Activated naive CD8-positive, alpha-beta T cell treated with anti-CD3 and anti-CD28 coated beads, Interleukin-2, amount 10 ng/mL, durations not matched to agents 7 days and 5 days (primary cell): ENCODE measurements around the gene TRAP1. TPM values are rescaled to one million over a fixed set of nuclear protein-coding genes. Genes with fewer than 3 reads are reported as not detected.

Experiments
- ATAC-seq: fragments of 150-1000 bp; cut with Tn5 transposase; one replicate; pipeline ENCODE4 v1.10.0; 2021; ENCODE audit warnings: low read depth, moderate library complexity
- POLR2A ChIA-PET: fragments of 350-600 bp; sonication (Branson Sonifier 250); formaldehyde crosslinking; loops from one replicate; lab custom pipeline; 2021; ENCODE audit warnings: antibody characterized with exemption; lab: Charles Lee
- DNase-seq: peaks from one replicate; pipeline ENCODE4 v3.0.0; 2021
- H3K27ac Mint-ChIP-seq: one replicate; pipeline ENCODE4 v1.8.0; 2022; ENCODE audit warnings: mild to moderate bottlenecking, mixed read lengths
- H3K27me3 Mint-ChIP-seq: one replicate; pipeline ENCODE4 v1.8.0; 2022; ENCODE audit warnings: mild to moderate bottlenecking, moderate library complexity, mixed read lengths
- H3K36me3 Mint-ChIP-seq: one replicate; pipeline ENCODE4 v1.8.0; 2021; ENCODE audit warnings: mild to moderate bottlenecking, mixed read lengths
- H3K4me1 Mint-ChIP-seq: one replicate; pipeline ENCODE4 v1.8.0; 2021; ENCODE audit warnings: mixed read lengths
- H3K4me3 Mint-ChIP-seq: one replicate; pipeline ENCODE4 v1.8.0; 2022; ENCODE audit warnings: mild to moderate bottlenecking, moderate library complexity, mixed read lengths
- H3K9me3 Mint-ChIP-seq: one replicate; pipeline ENCODE4 v1.8.0; 2021; ENCODE audit warnings: mixed read lengths
- total RNA-seq, 2 experiments: library from RNA; stranded (reverse); gene quantifications; one replicate each; pipeline ENCODE4 v1.2.3, GENCODE V29; 2021

The TRAP1 gene
- total RNA-seq, 2 experiments from 2014 or later: 116 to 121 TPM

GRCh38 chr16:3731126-3731935, 14.0 kb upstream of the TRAP1 start:
- Mint-ChIP-seq H3K27ac (no peak overlapping the region), H3K4me1 (peaks cover 2% of the 10 kb centered on the region), H3K4me3 (no peak overlapping the region), H3K9me3 (no peaks in the 10 kb centered on the region), H3K27me3 (no peaks in the 10 kb centered on the region), H3K36me3 (peaks cover 26% of the 10 kb centered on the region)
- POLR2A ChIA-PET: interaction anchor here (1.4 kb wide), 1 partner anchor 14 kb away, joined by 3 read pairs; the partner anchor contains the start of gene TRAP1
- no peak for ATAC-seq
- peak; percentile 20 for DNase-seq

GRCh38 chr16:3730161-3731125, 13.1 kb upstream of the TRAP1 start:
- no peaks in the 10 kb centered on the region for H3K27me3 Mint-ChIP-seq
- peaks cover 20% of the 10 kb centered on the region for H3K36me3 Mint-ChIP-seq
- no peak overlapping the region for H3K4me3 Mint-ChIP-seq
- no peak overlapping the region for H3K27ac Mint-ChIP-seq
- DNase-seq (peak; percentile 19), ATAC-seq (no peak)
- peaks cover 2% of the 10 kb centered on the region for H3K4me1 Mint-ChIP-seq
- POLR2A ChIA-PET: no interaction called here
- H3K9me3 Mint-ChIP-seq: no peaks in the 10 kb centered on the region

GRCh38 chr16:3729161-3730112, 12.1 kb upstream of the TRAP1 start:
- H3K4me3 Mint-ChIP-seq: no peak overlapping the region
- peaks cover 14% of the 10 kb centered on the region for H3K36me3 Mint-ChIP-seq
- ATAC-seq: no peak
- H3K9me3 Mint-ChIP-seq: no peaks in the 10 kb centered on the region
- H3K27me3 Mint-ChIP-seq: no peaks in the 10 kb centered on the region
- DNase-seq: peak; percentile 14
- peaks cover 2% of the 10 kb centered on the region for H3K4me1 Mint-ChIP-seq
- POLR2A ChIA-PET: no interaction called here
- no peak overlapping the region for H3K27ac Mint-ChIP-seq

DNA sequence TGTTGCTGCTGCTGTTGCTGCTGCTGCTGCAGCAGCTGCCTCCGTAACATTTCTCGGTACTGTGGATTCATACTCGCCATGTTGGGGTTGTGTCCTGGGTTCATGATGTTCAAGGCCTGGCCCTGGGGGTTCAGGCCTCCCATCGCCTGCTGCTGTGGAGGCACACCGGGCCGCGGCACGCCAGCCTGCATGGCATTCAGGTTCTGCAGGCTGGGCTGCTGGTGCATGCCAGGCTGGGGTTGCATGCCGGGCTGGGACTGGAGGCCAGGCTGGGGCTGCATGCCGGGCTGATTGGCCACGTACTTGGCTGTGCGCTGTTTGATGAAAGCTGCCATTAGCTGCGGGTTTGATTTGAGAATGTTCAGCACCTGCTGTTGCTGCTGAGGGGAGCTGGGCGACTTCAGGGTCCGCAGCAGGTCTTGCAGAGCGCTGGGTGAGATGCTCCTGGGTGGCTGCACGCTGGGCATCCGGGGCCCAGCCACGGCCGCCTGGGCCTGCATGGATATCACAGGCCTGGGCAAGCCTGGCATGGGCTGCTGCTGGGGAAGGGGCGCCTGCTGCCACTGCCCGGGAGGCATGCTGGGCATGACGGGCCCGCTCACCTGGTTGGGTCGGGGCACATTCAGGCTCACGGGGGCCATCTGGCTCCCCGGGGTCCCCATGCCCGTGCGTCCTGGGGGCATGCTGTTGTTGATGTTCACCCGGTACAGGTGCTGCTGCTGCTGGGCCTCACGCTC, 11.3 kb upstream of the TRAP1 start:
- ATAC-seq: no peak
- H3K4me1 Mint-ChIP-seq: peaks cover 2% of the 10 kb centered on the region
- DNase-seq: no peak
- no peak overlapping the region for H3K4me3 Mint-ChIP-seq
- H3K9me3 Mint-ChIP-seq: no peaks in the 10 kb centered on the region
- peaks cover 9% of the 10 kb centered on the region for H3K36me3 Mint-ChIP-seq
- POLR2A ChIA-PET: no interaction called here
- no peaks in the 10 kb centered on the region for H3K27me3 Mint-ChIP-seq
- H3K27ac Mint-ChIP-seq: no peak overlapping the region

DNA sequence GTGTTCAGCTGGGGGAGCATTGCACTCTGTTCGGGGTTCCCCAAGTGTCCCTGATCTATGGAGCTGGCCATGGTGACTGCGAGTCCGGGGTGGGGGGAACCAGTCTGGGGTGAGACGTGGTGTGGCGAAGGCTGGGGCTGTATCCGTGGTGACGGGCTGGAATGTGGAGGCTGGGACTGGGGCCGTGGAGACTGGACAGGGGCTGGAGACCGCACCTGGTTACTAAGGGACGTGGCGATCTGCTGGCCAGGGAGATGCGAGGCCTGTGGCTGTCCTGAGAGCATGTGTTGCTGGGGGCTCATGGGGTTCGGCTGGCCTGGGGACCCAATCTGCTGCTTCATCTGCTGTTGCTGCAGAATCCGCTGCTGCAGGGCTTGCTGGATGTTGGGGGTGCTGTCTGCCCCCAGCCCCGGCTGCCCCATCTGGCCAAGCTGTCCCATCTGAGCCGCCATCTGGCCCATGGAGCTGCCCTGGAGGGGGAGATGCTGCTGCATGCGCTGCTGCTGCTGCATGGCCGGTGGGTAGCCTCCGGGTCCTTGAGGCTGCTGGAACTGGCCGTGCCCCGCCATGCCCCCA, 10.6 kb upstream of the TRAP1 start:
- Mint-ChIP-seq H3K27me3 (no peaks in the 10 kb centered on the region), H3K4me3 (no peak overlapping the region), H3K27ac (no peak overlapping the region), H3K9me3 (no peaks in the 10 kb centered on the region), H3K4me1 (peaks cover 2% of the 10 kb centered on the region), H3K36me3 (peaks cover 9% of the 10 kb centered on the region)
- ATAC-seq: no peak
- DNase-seq: no peak
- POLR2A ChIA-PET: no interaction called here

GRCh38 chr16:3726021-3726687, 8.8 kb upstream of the TRAP1 start:
- peaks cover 2% of the 10 kb centered on the region for H3K4me1 Mint-ChIP-seq
- ATAC-seq (no peak), DNase-seq (no peak)
- POLR2A ChIA-PET: no interaction called here
- no peaks in the 10 kb centered on the region for H3K27me3 Mint-ChIP-seq
- no peak overlapping the region for H3K27ac Mint-ChIP-seq
- peaks cover 8% of the 10 kb centered on the region for H3K36me3 Mint-ChIP-seq
- H3K4me3 Mint-ChIP-seq: no peak overlapping the region
- H3K9me3 Mint-ChIP-seq: no peaks in the 10 kb centered on the region

DNA sequence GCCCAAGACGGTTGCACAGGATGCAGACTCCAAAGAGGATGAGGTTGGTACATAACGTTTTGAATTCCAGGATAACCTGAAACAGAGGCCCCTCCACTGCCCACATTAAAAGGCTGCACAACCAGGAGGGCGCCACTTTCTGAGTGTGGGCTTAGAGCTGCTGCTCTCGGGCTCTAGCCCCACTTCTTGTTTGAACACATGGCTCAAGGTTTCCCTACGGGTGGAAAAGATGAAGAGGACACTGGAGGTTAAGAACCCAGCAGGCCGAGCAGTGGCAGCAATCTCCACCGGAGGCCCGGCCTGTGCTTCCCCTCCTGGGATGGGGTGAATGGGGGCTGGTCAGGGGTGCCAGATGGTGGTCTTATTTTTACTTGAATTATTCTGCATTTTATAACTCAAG, 8.0 kb upstream of the TRAP1 start:
- H3K27me3 Mint-ChIP-seq: no peaks in the 10 kb centered on the region
- H3K27ac Mint-ChIP-seq: no peak overlapping the region
- peaks cover 2% of the 10 kb centered on the region for H3K4me1 Mint-ChIP-seq
- H3K36me3 Mint-ChIP-seq: peaks cover 7% of the 10 kb centered on the region
- H3K4me3 Mint-ChIP-seq: no peak overlapping the region
- DNase-seq (no peak), ATAC-seq (no peak)
- POLR2A ChIA-PET: no interaction called here
- H3K9me3 Mint-ChIP-seq: no peaks in the 10 kb centered on the region

- Mint-ChIP-seq H3K27me3 (no peaks in the 10 kb centered on the region), H3K4me3 (no peak overlapping the region), H3K36me3 (peaks cover 3% of the 10 kb centered on the region), H3K9me3 (no peaks in the 10 kb centered on the region), H3K4me1 (peaks cover 6% of the 10 kb centered on the region), H3K27ac (no peak overlapping the region)
- DNase-seq: no peak
- no peak for ATAC-seq
- POLR2A ChIA-PET: no interaction called here
Measured at GRCh38 chr16:3722508-3722907, 5.2 kb upstream of the TRAP1 start.

GRCh38 chr16:3720418-3720817, 3.1 kb upstream of the TRAP1 start:
- no peak overlapping the region for H3K27ac Mint-ChIP-seq
- peaks cover 12% of the 10 kb centered on the region for H3K4me1 Mint-ChIP-seq
- no peaks in the 10 kb centered on the region for H3K36me3 Mint-ChIP-seq
- ATAC-seq (no peak), DNase-seq (no peak)
- POLR2A ChIA-PET: no interaction called here
- H3K9me3 Mint-ChIP-seq: no peaks in the 10 kb centered on the region
- H3K4me3 Mint-ChIP-seq: no peak overlapping the region
- no peaks in the 10 kb centered on the region for H3K27me3 Mint-ChIP-seq

DNA sequence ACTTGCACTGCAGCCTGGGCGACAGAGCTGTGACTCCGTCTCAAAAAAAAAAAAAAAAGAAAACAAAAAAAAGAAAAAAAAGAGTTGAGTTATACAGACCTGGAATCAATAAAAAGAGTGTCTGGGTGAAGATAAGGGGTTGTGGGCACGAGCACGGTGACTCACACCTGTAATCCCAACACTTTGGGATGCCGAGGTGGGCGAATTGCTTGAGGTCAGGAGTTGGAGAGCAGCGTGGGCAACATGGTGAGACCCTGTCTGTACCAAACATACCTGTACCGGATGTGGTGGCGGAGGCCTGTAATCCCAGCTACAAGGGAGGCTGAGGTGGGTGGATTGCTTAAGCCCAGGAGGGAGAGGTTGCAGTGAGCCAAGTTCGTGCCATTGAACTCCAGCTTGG, 1.3 kb upstream of the TRAP1 start:
- no peaks in the 10 kb centered on the region for H3K9me3 Mint-ChIP-seq
- peaks cover 9% of the 10 kb centered on the region for H3K36me3 Mint-ChIP-seq
- DNase-seq (no peak), ATAC-seq (no peak)
- H3K4me3 Mint-ChIP-seq: no peak overlapping the region
- POLR2A ChIA-PET: interaction anchor here (0.7 to 1.5 kb wide), 2 partner anchors 20 to 100 kb away, joined by 3 read pairs; no protein-coding TSS in a partner anchor
- H3K27me3 Mint-ChIP-seq: no peaks in the 10 kb centered on the region
- peak overlapping the region; percentile 60 for H3K27ac Mint-ChIP-seq
- peaks cover 19% of the 10 kb centered on the region for H3K4me1 Mint-ChIP-seq

DNA sequence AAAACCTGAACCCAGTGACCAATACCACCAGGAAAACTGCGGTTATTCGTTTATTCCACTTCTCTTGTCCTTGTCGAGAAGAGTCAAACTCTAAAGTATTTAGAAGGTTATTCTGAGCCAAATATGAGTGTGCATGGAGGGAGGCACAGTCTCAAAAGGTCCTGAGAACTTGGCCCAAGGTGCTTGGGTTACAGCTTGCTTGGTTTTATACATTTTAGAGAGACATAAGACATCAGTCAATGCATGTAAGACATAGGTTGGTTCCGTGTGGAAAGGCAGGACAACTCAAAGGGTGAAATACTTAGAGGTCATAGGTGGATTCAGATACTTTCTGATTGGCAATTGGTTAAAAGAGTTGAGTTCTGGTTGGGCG, 681 bp upstream of the TRAP1 start:
- Mint-ChIP-seq H3K27ac (peak overlapping the region; percentile 74), H3K4me1 (peaks cover 20% of the 10 kb centered on the region), H3K36me3 (peaks cover 13% of the 10 kb centered on the region), H3K4me3 (peak overlapping the region; percentile 93), H3K27me3 (no peaks in the 10 kb centered on the region), H3K9me3 (no peaks in the 10 kb centered on the region)
- ATAC-seq (no peak), DNase-seq (no peak)
- POLR2A ChIA-PET: interaction anchor here (0.6 to 1.5 kb wide), 7 partner anchors 19 to 379 kb away, joined by 3 to 12 read pairs (median 4); no protein-coding TSS in a partner anchor
